Pancreas (tissue), 10 donors: ENCODE data around the gene TRIP12. TPM values are rescaled to one million over a fixed set of nuclear protein-coding genes. Genes with fewer than 3 reads are reported as not detected.

Experiments
- ATAC-seq, 4 donors: fragments of 200-7000 bp; cut with Tn5 transposase; one replicate each; pipeline versions ENCODE4 v1.8.0 to v1.9.1; 2020; ENCODE audit warnings: mild to moderate bottlenecking in 4 of 4, moderate library complexity in 4 of 4
- DNase-seq, 6 donors: peaks; one replicate each; pipeline ENCODE4 v3.0.0-alpha.2; 2020
- FAIRE-seq: peaks from 2 replicates; lab custom pipeline; 2012; peaks lifted over from hg19 to GRCh38; lab: Jason Lieb, UNC
- H3K27ac ChIP-seq, 4 donors: fragments of 200-600 bp; sonication (generic); 1 replicate in 3 of 4; 2 replicates in 1 of 4; pipeline versions ENCODE4 v1.5.0 to v1.8.0; 2020
- H3K27me3 ChIP-seq, 4 donors: fragments of 200-600 bp; one replicate each; pipeline ENCODE4 v1.8.0; 2021
- H3K36me3 ChIP-seq, 3 donors: fragments of 200-600 bp; sonication (generic) in 1 of 3; one replicate each; pipeline versions ENCODE4 v1.5.0 to v1.8.0; 2020 to 2021
- H3K4me1 ChIP-seq, 3 donors: fragments of 200-600 bp; one replicate each; pipeline ENCODE4 v1.8.0; 2021
- H3K4me3 ChIP-seq, 4 donors: fragments of 200-600 bp; sonication (generic) in 2 of 4; one replicate each; pipeline versions ENCODE4 v1.5.0 to v1.8.0; 2020 to 2021
- H3K9me3 ChIP-seq, 4 donors: fragments of 200-600 bp; one replicate each; pipeline ENCODE4 v1.8.0; 2021
- WGBS, 2 donors: extraction: QIAGEN DNeasy Blood & Tissue Kit; methylation state at CpG; one replicate each; pipeline ENCODE4 v1.1.7; 2013; 5-methylcytosine and 5-hydroxymethylcytosine counted together
- intact Hi-C, 3 donors: fragments of 100-400 bp; cut with DNase I; formaldehyde crosslinking; loops; one replicate each; pipeline versions ENCODE4 v1.11.1 to v1.14.2; 2022
- polyA plus RNA-seq, 2 donors: library from polyadenylated mRNA; stranded (reverse); fragments of 200-250 nt; gene quantifications; one replicate each; pipeline ENCODE4 v1.2.3, GENCODE V29; 2013
- total RNA-seq, 6 donors: library from RNA; stranded (reverse); fragmentation: NEBNext Ultra II Directional in 4 of 6; extraction: Animal tissue kit (Norgen Biotek cat#: 25700) in 4 of 6; gene quantifications; one replicate each; pipeline versions ENCODE4 v1.2.1 to v1.2.4, GENCODE V29; 2021 to 2023
- TF ChIP-seq, protein P1 (sequence below), 4 donors: fragments of 200-600 bp; sonication (generic) in 3 of 4; IDR thresholded peaks; one replicate each; pipeline versions ENCODE4 v1.5.0 to v1.8.0; 2021; ENCODE audit warnings: antibody characterized with exemption in 4 of 4
- donor health status: healthy with polysubstance abuse.
- donor health status: DM: no; HTN: no; CAD: no; lungs with moderate emphysema.
- donor health status: DM: no; HTN: no; CAD: no.
- donor health status: control.
- donor health status: control.
- donor health status: Bipolar disorder and iron deficiency.
- donor health status: DM: yes; HTN: yes; CAD: no.
- donor health status: DM: no; HTN: no; CAD: no.
- donor health status: DM: no; HTN: no; CAD: no.
- donor health status: DM: yes; HTN: yes; CAD: no.

TRIP12 gene
- total and polyA plus RNA-seq, 8 donors = 12.2 to 106 (median 58.6) TPM

DNA sequence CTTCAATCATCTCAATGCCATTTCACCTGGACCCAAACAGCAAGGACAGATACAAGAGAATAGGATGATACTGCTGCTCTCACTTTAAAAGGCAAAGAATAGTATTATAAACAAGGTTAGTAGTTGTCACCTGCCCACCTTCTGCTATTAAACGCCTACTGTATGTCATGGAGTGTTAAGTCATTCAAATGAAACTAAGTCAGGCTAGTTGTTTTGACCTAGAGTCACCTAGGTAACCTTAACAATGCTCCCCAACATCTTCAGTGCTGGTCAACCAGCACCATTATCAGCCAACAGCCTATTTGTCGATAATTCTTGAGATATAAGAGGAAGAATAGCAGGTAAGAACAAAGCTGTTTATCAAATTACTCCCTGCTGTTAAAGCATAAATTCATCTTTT, 39.2 kb downstream of the TRIP12 start:
- FAIRE-seq (no peak), DNase-seq (no peak), ATAC-seq (no peak)
- H3K27me3 ChIP-seq = no peaks in the 10 kb centered on the region
- TF ChIP-seq, protein P1, sequence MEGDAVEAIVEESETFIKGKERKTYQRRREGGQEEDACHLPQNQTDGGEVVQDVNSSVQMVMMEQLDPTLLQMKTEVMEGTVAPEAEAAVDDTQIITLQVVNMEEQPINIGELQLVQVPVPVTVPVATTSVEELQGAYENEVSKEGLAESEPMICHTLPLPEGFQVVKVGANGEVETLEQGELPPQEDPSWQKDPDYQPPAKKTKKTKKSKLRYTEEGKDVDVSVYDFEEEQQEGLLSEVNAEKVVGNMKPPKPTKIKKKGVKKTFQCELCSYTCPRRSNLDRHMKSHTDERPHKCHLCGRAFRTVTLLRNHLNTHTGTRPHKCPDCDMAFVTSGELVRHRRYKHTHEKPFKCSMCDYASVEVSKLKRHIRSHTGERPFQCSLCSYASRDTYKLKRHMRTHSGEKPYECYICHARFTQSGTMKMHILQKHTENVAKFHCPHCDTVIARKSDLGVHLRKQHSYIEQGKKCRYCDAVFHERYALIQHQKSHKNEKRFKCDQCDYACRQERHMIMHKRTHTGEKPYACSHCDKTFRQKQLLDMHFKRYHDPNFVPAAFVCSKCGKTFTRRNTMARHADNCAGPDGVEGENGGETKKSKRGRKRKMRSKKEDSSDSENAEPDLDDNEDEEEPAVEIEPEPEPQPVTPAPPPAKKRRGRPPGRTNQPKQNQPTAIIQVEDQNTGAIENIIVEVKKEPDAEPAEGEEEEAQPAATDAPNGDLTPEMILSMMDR (IDR thresholded peaks at IDR 0.05) = no peak
- H3K4me1 ChIP-seq = peaks cover 0 to 18% (median 8%) of the 10 kb centered on the region in 3 donors
- no peaks in the 10 kb centered on the region for H3K9me3 ChIP-seq
- H3K27ac ChIP-seq = no peak overlapping the region
- intact Hi-C loops = no loop called here
- WGBS, 2 donors = 54 to 70% methylated on average over 2 of the region's 2 CpGs
- no peak overlapping the region for H3K4me3 ChIP-seq
- peaks cover 0 to 11% (median 0%) of the 10 kb centered on the region in 3 donors for H3K36me3 ChIP-seq

DNA sequence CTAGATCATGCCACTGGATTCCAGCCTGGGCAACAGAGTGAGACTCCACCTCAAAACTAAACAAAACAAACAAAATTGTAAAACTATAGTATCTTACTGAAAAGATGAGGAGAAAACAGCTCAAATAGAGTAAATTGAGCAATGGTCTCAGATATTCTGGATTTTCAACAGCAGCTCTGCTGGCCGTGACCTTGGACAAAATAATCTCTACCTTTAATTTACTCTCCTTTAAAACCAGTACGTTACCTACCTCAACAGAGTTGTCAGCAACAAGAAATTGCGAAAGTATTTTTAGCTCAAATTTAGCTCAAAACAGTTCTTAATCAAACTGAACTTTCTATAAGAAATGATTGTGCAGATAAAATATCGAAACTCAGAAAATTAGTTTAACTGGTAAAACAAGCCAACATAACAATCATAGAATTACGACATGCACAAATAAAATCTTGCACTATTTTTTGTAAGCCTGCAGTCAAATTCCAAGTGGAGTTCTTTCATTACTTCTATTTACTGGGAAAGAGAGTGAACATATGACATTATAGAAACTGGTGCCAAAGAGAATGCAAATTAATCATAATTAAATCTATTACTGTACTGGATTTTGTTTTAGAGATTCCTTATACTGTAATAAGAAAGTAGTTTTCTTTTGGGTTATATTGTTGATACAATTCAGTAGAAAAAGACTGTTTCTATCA, 40.8 kb downstream of the TRIP12 start:
- 30 to 34% methylated on average over 5 of the region's 5 CpGs for WGBS, 2 donors
- TF ChIP-seq, protein P1 (IDR thresholded peaks at IDR 0.05) = no peak
- ATAC-seq (no peak), FAIRE-seq (no peak), DNase-seq (no peak)
- Histone ChIP-seq H3K4me3 (no peak overlapping the region), H3K4me1 (peaks cover 0 to 17% (median 8%) of the 10 kb centered on the region in 3 donors), H3K36me3 (peaks cover 0 to 14% (median 0%) of the 10 kb centered on the region in 3 donors), H3K9me3 (no peaks in the 10 kb centered on the region), H3K27ac (no peak overlapping the region), H3K27me3 (no peaks in the 10 kb centered on the region)
- intact Hi-C loops = no loop called here

DNA sequence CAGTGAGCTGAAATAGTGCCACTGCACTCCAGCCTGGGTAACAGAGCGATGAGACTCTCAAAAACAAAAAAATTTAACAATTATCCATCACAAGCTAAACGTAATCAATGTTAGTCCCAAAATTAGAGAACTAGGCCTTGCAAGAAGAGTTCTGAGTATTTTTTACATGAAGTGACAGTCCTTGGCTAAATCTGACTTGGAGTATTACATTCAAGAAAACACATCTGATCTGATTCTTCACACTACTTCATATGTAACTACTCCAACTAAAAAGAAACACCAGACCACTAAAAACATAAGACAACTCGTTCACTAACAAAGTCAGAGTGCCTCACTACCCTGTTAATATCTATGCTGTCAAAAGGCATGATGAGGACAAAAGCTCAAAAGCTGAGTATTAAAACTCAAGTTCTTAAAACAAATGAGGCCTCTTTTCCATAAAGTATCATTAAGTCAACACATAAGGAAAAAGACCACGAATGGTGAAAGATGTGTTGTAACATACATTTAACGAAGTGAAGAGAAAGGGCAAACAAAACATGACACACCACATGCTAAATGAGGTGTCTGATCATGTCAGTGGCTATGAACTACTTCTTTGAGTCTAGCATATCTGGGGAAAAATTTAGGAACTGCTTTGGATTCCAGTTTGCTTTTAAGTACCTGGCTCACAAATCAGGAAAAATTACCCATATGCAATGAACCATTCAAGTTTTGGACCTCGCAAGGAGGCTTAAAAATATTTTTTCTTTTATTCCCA, 42.4 kb downstream of the TRIP12 start:
- FAIRE-seq = no peak
- WGBS, 2 donors = 87 to 91% methylated on average over 6 of the region's 6 CpGs
- Histone ChIP-seq H3K27me3 (no peaks in the 10 kb centered on the region), H3K36me3 (peaks cover 0 to 14% (median 0%) of the 10 kb centered on the region in 3 donors), H3K4me1 (peaks cover 0 to 17% (median 0%) of the 10 kb centered on the region in 3 donors), H3K27ac (no peak overlapping the region), H3K9me3 (no peaks in the 10 kb centered on the region), H3K4me3 (no peak overlapping the region)
- DNase-seq = no peak
- ATAC-seq = no peak
- intact Hi-C loops = no loop called here
- TF ChIP-seq, protein P1 (IDR thresholded peaks at IDR 0.05) = no peak

DNA sequence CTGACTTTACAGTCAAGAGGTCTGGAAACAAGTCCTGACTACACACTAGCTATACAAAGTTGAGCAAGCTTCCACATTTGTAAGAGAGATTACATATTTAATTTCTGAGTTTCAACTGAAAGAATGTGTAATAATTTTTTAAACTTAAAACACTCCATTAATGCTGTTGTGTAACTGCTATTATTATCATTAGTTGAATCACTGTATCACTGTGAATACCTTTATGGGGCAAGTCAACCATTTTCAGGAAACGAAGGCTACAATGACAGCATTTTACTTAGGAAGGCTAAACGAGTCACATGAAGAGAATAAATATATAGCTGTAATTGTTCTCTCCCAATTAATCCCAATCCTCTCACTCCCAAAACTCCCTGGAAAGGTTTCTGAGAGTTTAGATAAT, 46.3 kb downstream of the TRIP12 start:
- Histone ChIP-seq H3K4me3 (no peak overlapping the region), H3K4me1 (peaks cover 0 to 10% (median 9%) of the 10 kb centered on the region in 3 donors), H3K27ac (no peak overlapping the region), H3K27me3 (no peaks in the 10 kb centered on the region), H3K9me3 (no peaks in the 10 kb centered on the region), H3K36me3 (peaks cover 0 to 14% (median 0%) of the 10 kb centered on the region in 3 donors)
- DNase-seq (no peak), FAIRE-seq (no peak), ATAC-seq (no peak)
- intact Hi-C loops = no loop called here
- TF ChIP-seq, protein P1 (IDR thresholded peaks at IDR 0.05) = no peak
- 85 to 95% methylated on average over 2 of the region's 2 CpGs for WGBS, 2 donors
